HG02938 (cell line): Measurements from ENCODE around the gene TENT5C.
"Not testable (repeated sequence)": the region's sequence is repeated elsewhere in the genome, so short reads cannot be mapped to it uniquely, and the experiment has no call there.

ENCODE experiments used
- ATAC-seq: cut with Tn5 transposase; IDR thresholded peaks from one replicate; pipeline ENCODE4 v1.9.1; 2021; ENCODE audit warnings: mild to moderate bottlenecking, moderate library complexity; ENCODE audit not compliant: unreplicated experiment

TENT5C gene

DNA sequence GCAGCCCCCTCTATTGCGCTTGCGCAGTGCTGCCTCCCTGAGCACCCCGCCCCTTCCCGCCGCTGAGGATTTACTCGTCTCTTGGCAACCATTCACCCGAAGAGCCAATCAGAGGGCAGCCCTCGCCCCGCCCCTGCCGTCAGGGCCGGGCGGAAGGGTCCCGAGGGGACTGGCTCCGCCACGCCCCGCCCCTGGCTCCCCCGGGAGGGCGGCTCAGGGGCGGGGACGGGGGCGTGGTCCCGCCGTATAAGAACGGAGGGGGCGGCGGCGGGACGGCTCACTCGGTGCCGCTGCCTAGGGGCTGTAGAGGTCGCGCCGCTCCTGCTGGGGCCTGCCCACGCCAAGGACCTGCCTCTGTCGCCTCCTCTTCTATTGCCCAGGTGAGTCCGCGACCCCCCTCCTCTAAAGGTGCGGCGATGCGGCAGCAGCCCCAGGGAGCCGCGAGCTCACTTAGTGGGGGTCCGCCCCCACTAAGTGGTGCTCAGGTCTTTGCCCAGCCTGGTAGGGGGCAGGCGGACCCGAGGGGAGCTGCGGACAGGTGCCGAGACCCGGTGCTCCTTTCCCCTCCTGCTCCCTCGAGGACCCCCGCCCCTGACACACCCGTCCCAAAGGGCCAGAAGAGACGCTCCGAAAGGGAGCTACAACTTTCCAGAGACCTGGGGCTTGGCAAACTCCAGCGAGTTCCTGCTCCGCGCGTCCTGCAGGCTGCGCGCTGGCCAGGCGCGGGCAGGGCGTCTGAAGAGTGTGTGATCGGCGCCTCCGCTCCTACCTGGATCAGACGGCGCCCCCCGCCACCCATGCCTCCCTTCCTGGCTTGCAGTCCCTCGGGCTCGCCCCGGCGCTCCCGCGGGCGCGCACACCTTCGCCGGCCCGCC is at the start of gene TENT5C:
Gene TENT5C (plus strand): TSS at position 275 of the 875 bp plus-strand sequence. CDS start 16,821 bp downstream, outside the sequence.
- peak; percentile 83 for ATAC-seq

DNA sequence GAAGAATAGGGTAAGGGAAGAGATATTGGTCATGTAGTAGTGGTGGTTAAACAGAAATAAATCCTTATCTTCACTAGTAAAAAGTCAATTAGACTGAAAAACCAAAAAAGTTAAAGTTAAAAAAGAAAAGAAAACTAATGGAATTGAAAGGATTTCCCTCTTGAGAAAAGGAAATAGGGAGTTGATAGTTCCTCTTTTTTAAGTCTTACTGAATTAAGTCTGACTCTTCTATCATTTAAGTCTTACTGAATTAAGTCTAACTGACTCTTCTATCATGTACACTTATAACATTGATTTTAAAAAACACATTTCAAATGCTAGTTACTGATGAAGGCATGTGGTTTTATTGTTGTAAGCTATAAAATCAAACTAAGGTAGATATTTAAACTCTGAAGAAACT is 49.5 kb upstream of the TENT5C start:
- ATAC-seq, result no peak

DNA sequence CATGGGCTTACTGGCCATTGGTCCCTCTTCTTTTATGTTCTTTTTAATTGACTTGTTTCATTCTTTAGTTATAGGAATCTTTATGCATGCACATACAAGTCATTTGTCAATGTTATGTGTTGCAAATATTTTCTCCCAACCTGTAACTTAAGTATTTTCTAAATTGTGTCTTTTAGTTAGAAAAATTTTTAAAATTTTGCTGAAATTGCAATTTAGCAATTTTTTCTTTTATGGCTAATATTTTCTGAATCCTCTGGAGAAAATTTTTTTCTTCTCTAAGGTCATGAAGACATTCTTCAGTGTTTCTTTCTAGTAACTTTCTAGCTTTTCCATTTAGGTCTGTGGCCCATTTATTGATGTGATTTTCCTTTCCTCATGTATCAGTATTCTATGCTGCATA is 48.9 kb upstream of the TENT5C start:
- no peak for ATAC-seq

DNA sequence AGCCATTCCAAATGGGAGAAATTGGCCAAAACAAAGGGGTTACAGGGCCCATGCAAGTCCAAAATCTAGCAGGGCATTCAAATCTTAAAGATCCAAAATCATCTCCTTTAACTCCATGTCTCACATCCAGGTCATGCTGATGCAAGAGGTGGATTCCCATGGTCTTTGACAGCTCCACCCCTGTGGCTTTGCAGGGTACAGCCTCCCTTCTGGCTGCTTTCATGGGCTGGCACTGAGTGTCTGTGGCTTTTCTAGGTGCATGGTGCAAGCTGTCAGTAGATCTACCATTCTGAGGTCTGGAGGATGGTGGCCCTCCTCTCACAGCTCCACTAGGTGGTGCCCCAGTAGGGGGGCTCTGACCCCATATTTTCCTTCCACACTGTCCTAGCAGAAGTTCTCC is 47.4 kb upstream of the TENT5C start:
- not testable (repeated sequence) for ATAC-seq

DNA sequence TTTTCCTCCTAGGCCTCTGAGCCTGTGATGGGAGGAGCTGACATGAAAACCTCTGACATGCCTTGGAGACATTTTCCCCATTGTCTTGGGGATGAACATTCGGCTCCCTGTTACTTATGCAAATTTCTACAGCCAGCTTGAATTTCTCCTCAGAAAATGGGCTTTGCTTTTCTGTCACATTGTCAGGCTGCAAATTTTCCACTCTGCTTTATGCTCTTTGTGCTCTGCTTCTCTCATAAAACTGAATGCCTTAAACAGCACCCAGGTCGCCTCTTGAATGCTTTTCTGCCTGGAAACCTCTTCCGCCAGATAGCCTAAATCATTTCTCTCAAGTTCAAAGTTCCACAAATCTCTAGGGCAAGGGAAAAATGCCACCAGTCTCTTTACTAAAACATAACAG is 46.7 kb upstream of the TENT5C start:
- ATAC-seq, result no peak

DNA sequence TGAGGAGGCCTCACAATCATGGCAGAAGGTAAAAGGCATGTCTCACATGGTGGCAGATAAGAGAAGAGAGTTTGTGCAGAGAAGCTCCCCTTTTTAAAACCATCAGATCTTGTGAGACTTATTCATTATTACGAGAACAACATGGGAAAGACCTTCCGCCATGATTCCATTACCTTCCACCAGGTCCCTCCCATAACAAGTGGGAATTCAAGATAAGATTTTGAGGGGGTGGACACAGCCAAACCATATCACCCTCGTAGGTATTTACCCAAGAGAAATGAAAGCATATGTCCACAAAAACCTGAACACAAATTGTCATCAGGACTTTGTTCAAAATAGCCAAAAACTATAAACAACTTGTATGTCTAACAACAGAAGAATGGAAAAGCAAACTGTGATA is 45.9 kb upstream of the TENT5C start:
- no peak for ATAC-seq

DNA sequence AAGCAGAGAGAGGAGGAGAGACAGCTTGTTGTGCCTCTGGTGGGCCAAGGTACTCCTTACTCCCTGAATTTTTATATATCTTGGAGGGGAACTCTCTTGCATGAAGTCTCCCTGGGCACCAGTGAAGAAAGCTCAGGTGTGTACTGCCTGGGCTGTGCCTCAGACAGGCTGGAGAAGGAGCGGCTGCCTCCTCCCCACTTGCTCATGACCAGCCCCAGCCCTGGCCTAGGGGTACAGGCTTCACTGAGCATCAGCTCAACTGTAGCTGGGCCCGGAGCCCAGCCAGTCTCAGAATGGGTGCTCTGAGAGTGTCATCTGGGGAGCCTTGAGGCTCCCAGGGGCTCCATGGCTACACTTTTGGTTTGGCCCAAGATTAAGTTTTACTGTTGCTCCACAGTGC is 44.8 kb upstream of the TENT5C start:
- no peak for ATAC-seq

DNA sequence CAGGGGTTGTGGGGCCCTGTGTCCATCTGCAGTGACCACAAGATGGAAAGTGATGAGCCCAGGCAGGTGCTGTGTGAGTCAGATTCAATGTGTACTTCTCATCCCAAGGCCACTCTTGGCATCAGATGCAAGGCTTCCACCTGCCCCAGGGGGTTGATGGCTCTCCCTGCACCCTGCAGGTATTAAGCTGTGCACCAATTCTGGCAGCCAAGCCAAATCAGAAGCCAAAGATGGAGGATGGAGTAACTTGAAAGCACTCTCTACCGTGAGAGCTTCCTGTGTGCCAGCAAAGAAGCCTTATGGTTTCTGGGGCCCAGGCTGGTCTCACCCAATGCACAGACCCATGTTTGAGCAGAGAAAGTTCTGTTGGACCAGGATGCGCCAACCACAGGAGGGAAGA is 44.3 kb upstream of the TENT5C start:
- no peak for ATAC-seq

DNA sequence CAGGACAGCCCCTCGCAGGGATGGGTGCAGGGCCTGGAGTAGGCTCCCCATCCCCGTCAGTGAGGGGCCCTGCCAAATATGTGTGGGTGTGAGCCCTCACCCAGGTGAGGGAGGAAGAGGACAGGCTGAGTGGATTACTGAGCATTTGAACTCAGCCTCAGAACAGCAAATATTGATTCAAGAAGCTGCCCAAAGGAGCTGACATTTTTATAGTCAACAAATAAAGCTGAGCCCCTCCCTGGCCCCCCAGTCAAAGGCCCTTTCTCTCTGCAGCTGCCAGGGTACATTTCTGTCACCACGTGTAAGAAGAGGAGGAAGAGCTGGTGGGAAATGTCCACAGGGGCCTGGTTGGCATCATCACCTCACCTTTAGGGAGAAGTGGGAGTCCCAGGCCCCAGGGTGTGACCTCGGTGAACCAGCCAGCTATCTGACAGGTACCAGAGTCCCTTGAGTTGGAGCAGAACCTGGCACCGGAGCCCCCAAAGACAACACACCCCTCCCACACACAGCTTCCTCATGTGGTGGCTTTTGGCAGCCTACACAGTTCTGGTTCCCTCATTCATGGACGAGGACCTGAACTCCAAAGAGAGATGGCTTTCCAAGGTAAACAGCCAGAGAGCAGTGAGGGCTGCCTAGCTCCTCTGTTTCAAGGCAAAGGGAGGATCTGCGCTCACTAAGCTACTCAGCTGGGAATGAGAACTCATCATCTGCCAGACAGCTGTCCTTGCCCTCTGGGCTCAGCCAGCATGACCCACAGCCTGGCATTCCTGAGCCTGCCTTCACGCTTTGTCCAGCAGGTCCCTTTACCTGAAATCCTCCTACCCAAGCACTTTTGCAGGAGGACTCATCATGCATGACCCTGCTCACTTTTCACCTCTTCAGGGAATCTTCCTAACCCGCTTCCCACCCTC is 43.0 kb upstream of the TENT5C start:
- ATAC-seq, result no peak

DNA sequence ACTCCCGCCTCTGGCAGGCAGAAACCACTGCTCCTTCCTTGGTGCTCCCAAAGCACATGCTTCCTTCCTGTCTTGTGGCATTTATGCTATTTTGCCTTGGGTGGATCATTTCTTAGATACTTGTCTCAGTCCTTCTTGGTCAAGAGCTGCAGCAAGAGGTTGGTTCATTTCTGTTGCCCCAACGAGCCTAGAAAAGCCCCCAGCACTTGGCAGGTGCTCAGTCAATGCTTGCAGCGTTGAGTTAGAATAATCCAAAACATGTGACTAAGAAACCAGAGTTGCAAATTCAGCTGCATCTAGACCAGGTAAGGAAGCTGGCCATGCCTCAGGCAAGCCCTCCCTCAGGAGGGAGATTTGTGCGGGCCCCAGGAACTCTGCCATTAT is 42.4 kb upstream of the TENT5C start:
- no peak for ATAC-seq

DNA sequence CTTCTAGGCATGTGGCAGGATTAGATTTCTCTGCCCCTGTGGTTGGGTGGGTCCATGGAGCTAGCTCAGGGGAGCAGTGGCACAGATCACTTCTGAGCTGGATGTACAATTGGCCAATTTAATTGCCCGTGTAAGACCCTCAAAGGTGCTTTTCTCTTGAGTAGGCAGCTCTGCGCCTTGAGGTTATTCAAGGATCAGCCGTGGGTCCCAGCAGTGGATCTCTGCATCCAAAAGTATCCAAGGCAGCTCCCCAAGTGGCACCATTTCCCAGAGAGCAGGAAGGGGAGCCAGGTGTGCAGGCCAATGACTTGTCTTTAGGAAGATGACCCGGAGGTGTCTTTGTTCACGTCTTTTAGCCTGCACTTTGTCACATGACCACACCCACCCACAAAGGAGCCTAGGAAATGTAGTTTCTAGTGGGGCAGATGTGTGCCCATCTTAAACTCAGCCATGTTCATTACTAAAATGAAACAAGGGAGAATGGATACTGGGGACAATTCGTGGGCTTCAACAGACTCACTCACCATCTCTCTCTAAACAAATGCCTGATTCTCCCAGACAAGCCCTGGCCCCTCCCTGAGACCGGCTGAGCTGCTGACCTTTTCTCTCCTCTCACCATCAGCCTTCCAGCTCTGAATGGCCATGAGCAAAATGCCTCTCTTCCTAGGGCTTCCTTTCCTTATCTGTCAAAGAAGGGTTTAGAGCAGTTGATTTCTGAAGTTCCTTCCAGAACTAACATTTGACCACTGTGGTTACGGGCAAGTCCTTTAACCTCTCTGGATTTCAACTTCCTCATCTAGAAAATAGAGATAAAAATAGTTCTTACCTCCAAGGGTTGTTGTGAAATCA is 41.4 kb upstream of the TENT5C start:
- no peak for ATAC-seq

DNA sequence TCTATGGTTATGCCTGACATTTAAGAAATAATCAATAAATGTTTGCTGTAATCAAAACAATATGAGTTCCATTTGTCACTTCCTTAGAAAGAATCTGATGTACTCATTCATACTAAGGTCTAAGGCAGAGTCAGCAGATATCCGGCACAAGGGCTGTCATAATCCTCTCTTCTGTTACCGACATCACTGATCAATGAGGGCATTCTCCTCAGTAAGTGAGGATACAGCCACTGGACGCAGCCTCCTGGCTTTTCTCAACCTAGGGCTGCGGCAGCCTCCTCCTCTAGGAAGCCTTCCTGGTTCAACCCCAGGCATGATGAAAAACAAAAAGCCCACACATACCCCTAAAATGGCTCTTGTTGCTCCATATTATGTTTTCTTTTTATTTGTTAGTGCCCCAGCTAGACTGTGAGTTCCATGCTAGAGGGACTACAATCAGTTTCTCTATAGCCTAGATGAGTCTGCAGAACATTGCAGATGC is 40.7 kb upstream of the TENT5C start:
- ATAC-seq, result no peak

DNA sequence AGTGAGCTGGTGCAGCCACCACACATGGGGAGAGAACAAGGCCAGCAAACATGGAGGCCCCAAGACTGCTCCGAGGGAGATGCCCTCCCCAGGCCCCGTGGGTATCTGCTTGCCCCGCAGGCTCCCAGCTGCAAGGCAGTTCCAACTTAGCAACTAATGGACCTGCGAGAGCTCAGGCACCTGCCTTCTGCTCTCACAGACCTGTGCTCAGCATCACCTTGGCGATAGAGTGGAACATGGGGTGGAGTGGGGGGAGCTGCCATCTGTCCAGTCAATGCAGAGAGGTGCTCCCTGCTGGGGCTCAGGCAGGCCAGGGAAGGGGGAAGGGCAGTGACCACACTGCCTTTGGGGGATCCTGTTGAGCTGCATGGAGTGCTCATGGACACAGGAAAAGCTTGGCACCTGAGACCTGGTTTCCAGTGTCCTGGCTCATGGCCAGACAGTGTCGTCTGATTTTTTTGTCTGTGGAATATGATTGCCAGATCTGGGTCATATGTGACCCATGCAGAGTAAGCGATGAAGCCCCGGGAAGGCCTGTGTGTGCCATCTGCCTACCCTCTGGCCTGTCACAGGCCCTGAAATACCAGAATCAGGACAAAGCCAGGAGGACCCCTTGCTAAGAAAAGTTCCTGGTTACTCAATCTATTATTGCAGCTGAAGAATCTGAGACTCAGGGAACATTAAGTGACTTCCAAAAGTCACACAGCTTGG is 39.9 kb upstream of the TENT5C start:
- ATAC-seq, result no peak

DNA sequence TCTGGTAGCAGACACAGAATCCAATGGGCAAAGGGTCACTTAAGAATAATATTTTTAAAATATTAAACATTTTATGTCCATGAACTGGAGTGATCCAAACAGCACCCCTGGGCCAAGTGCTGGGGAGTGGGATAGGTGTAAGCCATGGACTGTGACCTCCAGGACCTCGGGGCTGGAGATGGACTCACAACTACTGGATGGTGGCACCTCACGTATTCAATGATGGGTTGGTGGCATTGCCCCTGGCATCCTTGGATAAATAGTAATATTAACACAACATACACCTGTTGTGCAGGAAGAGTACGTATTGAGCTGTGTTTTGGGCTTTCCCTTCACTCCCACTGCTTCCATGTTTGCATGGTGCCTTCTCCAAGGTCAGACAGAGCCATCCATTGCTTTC is 39.3 kb upstream of the TENT5C start:
- ATAC-seq, result no peak

DNA sequence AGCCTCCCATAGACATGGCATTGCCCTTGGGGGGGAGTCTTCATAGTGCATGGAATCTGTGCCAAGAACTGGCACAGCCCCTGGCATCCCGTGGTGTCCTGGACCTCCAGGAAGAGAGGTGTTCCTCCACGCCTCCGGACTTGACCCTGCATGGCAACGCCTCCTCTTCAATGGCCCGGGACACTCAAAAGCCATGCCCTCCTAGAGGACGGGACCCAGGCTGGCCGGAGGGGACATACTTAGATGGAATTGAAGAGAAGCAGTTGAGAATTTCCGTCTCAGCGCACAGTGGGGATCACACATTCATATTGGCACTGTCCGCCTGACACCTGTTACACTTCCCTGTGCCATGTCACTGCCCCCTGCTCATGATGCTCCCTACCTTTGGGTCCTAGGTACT is 38.4 kb upstream of the TENT5C start:
- ATAC-seq, result no peak

DNA sequence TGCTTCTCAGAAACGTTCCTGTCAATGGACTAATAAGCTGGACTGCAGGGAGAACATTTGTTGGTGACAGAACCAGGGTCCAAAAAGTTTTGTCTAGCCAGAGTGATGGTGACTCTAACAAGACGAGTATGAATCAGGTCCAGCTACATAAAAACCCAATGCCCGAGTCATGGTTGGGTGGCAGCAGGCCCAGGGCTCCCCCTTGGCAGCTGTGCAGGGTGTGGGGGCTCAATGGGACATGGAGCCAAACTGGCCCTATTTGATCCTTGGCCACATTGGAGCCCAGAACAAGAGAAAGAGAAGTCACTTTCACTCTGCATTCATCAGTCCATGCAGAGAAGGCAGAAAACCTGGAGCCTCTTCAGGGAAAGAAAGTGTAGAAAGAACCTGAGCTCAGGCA is 37.9 kb upstream of the TENT5C start:
- ATAC-seq, result no peak

DNA sequence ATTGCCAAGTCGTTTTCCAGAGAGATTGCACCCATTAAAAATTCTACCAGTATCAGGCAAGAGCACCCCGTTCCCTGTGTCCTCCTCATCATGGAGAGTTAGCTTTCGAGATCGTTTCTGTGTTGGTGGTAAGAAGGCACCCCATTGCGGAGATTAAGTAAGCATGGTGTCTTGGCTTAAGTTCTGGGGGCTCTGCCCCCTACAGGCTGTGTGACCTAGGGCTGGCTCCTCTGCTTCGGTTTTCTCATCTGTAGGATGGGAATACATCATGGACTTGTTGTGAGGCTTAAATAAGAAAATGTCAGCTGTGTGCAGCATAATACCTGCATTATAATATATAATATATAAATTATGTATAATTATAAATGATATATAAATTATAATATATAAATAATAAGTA is 36.8 kb upstream of the TENT5C start:
- no peak for ATAC-seq

DNA sequence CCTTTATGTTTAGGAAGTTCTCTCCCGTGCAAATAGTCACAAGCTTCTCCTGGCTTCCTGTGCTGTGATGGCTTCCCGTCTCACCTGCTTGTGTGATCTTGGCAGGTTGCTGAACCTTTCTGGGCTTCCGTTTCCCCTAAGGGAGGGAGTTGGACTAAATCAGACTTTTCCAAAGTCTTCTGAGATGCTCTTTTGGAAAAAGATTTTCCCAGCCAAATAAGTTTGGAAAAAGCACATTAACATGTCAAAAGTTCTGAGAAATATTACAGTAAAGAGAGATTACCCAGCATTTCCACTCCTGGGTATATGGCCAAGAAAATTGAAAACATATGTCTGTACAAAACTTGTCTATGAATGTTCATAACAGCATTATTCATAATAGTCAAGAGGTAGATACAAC is 36.0 kb upstream of the TENT5C start:
- ATAC-seq, result no peak

DNA sequence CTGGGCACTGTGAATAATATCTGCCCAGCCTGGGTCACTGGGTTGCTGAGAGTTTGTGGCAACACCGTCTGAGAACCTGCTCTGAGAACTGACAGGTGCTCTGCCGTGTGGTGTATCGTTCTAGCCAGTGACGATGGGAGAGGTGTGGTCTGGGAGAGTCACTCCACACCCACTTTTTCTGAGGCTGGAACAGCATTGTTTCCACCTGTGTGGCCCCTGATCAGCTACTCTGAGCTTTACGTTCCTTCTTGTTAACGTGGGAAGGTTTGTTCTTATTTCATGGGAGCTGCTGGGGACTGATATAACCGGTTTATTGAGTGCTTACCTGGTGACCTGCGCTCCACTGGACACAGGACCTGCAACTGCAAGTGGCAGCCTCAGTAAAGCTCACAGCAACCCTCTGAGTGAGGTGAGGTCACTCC is 34.8 kb upstream of the TENT5C start:
- no peak for ATAC-seq

DNA sequence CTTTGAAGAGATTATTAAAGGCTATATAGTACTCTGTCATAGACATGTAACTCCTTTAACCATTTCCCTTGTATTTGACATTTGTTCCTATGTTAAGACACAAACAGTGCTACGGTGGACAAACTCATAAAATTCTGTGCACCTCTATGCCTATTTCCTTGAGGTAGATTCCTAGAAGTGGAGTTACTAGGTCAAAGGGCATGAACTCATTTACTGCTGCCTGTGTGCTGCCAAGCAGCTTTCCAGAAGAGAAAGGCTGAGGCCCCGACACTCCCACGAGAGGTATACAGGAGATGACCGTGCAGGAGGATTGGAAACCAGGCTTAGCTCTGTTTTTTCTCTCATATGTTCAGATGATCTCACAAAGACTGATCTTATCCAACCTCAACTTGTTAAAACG is 34.4 kb upstream of the TENT5C start:
- ATAC-seq, result no peak
